Parathyroid adenoma (tissue), 2 donors: ENCODE results near the gene ST6GALNAC6.
A peak's percentile ranks its signal among the peaks of the same experiment; 100 is the strongest.
"Not testable (repeated sequence)": the region's sequence is repeated elsewhere in the genome, so short reads cannot be mapped to it uniquely, and the experiment has no call there.

Source experiments
- H2AFZ ChIP-seq: fragments of 300-600 bp; sonication (generic); one replicate; pipeline ENCODE4 v1.7.0; 2017; ENCODE audit warnings: antibody characterized with exemption, mild to moderate bottlenecking
- H3K27ac ChIP-seq: fragments of 300-600 bp; sonication (generic); one replicate; pipeline ENCODE4 v1.7.0; 2017
- H3K27me3 ChIP-seq: fragments of 300-600 bp; sonication (generic); one replicate; pipeline ENCODE4 v1.7.0; 2017; ENCODE audit warnings: low read length; ENCODE audit not compliant: control insufficient read depth, insufficient read depth
- H3K36me3 ChIP-seq: fragments of 300-600 bp; sonication (generic); one replicate; pipeline ENCODE4 v1.7.0; 2017; ENCODE audit warnings: low read length; ENCODE audit not compliant: control insufficient read depth, insufficient read depth
- H3K4me1 ChIP-seq: fragments of 300-600 bp; sonication (generic); one replicate; pipeline ENCODE4 v1.7.0; 2017; ENCODE audit warnings: control low read depth
- H3K4me2 ChIP-seq: fragments of 300-600 bp; sonication (generic); one replicate; pipeline ENCODE4 v1.7.0; 2017; ENCODE audit warnings: low read length
- H3K4me3 ChIP-seq: fragments of 300-600 bp; sonication (generic); one replicate; pipeline ENCODE4 v1.7.0; 2017; ENCODE audit warnings: low read depth, low read length
- H3K79me2 ChIP-seq: fragments of 300-600 bp; sonication (generic); one replicate; pipeline ENCODE4 v1.7.0; 2017; ENCODE audit warnings: control low read depth
- H3K9ac ChIP-seq: fragments of 300-600 bp; sonication (generic); one replicate; pipeline ENCODE4 v1.7.0; 2017; ENCODE audit warnings: mild to moderate bottlenecking
- H3K9me3 ChIP-seq: fragments of 300-600 bp; sonication (generic); one replicate; pipeline ENCODE4 v1.7.0; 2017; ENCODE audit warnings: low read length; ENCODE audit not compliant: control insufficient read depth
- CTCF ChIP-seq: fragments of 300-600 bp; sonication (generic); IDR thresholded peaks from one replicate; pipeline ENCODE4 v1.7.0; 2017; ENCODE audit warnings: antibody characterized with exemption, mild to moderate bottlenecking
- donor health status: primary hyperparathyroidism.

The ST6GALNAC6 gene

DNA sequence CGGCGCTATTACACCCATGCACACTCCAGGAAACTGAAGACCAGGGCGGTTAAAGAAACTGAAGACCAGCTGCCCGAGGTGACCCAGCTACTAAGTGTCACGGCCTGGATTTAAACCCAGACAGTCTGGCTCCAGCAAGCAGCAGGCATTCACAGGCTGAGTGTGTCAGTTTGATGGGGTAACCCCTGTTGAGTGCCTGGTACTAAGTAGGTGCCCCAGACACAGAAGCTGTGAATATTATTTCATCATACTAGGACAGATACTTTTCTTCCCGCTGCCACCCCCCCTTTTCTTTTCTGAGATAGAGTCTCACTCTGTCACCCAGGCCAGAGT, 52.3 kb downstream of the ST6GALNAC6 start:
- Histone ChIP-seq H3K27ac (no peak overlapping the region), H3K9ac (no peak overlapping the region), H2AFZ (no peak overlapping the region), H3K9me3 (peaks cover 4% of the 10 kb centered on the region), H3K4me3 (no peak overlapping the region), H3K4me2 (no peak overlapping the region), H3K27me3 (no peaks in the 10 kb centered on the region), H3K79me2 (no peaks in the 10 kb centered on the region), H3K4me1 (no peaks in the 10 kb centered on the region), H3K36me3 (no peaks in the 10 kb centered on the region)
- TF ChIP-seq CTCF = no peak

DNA sequence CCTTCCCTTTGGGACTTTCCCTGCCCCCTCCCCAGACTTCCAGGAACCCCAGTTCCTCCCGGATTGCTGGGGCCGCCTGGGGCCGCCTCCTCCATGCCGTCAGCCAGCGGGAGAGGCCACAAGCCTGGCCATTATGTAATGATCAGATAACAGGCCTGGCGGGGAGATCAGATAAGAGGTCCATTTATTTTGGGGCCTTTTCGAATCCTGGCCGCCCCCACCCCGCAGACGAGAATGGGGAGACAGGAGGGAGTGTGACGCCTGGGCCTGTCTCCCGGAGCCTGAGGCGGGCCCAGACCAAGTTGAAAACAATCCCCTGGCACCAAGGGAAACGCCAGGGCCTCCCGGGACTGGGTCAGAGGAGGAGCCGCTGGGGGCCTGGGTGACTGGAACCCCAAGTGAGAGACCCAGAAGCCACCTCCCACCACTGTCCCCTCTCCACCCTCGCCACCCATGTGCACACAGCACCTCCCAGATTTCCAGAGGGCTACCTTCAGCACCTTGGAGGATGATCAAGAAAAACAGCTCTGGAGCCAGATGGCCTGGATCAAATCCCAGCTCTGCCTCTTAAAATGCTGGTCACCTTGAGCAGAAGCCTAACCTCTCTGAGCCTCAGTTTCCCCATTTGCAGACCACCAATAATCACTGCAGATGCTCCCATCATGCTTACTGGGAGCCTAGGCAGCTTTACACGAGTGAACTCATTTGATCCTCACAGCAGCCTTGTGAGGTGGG, 52.8 kb downstream of the ST6GALNAC6 start:
- TF ChIP-seq CTCF = no peak
- peak overlapping the region; percentile 29 for H3K27ac ChIP-seq
- no peaks in the 10 kb centered on the region for H3K36me3 ChIP-seq
- peak overlapping the region; percentile 53 for H2AFZ ChIP-seq
- H3K4me3 ChIP-seq = no peak overlapping the region
- H3K4me2 ChIP-seq = no peak overlapping the region
- peaks cover 4% of the 10 kb centered on the region for H3K9me3 ChIP-seq
- no peaks in the 10 kb centered on the region for H3K27me3 ChIP-seq
- H3K9ac ChIP-seq = no peak overlapping the region
- H3K79me2 ChIP-seq = no peaks in the 10 kb centered on the region
- H3K4me1 ChIP-seq = no peaks in the 10 kb centered on the region

- not testable (repeated sequence) for H2AFZ ChIP-seq, H3K79me2 ChIP-seq, H3K4me2 ChIP-seq, H3K9ac ChIP-seq, H3K4me3 ChIP-seq, H3K27me3 ChIP-seq, H3K9me3 ChIP-seq, H3K4me1 ChIP-seq, H3K36me3 ChIP-seq
- H3K27ac ChIP-seq = peak overlapping the region; percentile 54
Observed at GRCh38 chr9:127845619-127846018, 53.8 kb downstream of the ST6GALNAC6 start.

GRCh38 chr9:127844821-127845359, 54.5 kb downstream of the ST6GALNAC6 start:
- H3K79me2 ChIP-seq = no peaks in the 10 kb centered on the region
- no peaks in the 10 kb centered on the region for H3K27me3 ChIP-seq
- peaks cover 4% of the 10 kb centered on the region for H3K9me3 ChIP-seq
- no peaks in the 10 kb centered on the region for H3K4me1 ChIP-seq
- H2AFZ ChIP-seq = no peak overlapping the region
- H3K27ac ChIP-seq = peak overlapping the region; percentile 54
- H3K4me3 ChIP-seq = no peak overlapping the region
- no peak overlapping the region for H3K9ac ChIP-seq
- H3K36me3 ChIP-seq = no peaks in the 10 kb centered on the region
- H3K4me2 ChIP-seq = no peak overlapping the region
- TF ChIP-seq CTCF = no peak

DNA sequence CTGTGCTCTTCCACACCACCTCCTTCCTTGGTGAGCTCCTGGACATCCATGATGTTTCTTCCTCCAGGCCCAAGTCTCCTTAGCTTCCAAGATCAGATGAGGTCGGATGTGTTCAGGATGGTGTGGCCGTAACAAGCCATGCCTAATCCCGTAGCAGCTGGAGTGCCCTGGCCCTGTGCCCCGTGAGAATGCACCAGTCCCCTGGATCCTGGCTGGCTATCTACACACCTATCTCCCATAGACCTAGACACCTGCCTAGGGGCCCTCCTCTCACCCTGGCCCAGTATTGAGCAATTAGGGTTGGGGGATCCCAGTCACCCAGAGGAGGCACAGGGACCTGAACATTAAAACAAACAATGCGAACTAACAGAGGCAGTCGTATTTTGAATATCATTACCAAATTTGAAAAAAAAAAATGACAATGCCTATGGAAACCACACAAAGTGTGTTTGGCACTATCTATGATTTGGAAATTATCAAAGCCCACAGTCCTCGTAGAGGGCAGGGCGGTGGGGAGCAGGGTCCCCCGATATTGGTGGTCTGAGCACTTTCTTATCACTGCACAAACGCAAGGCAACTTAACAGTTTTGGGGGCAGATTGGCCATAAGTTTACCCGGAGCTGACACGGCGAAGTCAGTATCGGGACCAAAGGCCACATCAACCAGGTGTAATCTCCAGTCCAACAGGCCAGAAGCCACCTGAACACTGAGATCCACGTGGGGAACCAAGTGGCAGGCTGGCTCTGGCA, 58.1 kb downstream of the ST6GALNAC6 start:
- Histone ChIP-seq H3K27ac (no peak overlapping the region), H3K9ac (no peak overlapping the region), H3K79me2 (no peaks in the 10 kb centered on the region), H2AFZ (no peak overlapping the region), H3K9me3 (no peaks in the 10 kb centered on the region), H3K4me2 (no peak overlapping the region), H3K36me3 (no peaks in the 10 kb centered on the region), H3K4me3 (no peak overlapping the region), H3K4me1 (no peaks in the 10 kb centered on the region), H3K27me3 (no peaks in the 10 kb centered on the region)
- no peak for TF ChIP-seq CTCF
